ENCODE measurements around the gene C10orf95. TPM values are rescaled to one million over a fixed set of nuclear protein-coding genes. Genes with fewer than 3 reads are reported as not detected.

Gene C10orf95, protein sequence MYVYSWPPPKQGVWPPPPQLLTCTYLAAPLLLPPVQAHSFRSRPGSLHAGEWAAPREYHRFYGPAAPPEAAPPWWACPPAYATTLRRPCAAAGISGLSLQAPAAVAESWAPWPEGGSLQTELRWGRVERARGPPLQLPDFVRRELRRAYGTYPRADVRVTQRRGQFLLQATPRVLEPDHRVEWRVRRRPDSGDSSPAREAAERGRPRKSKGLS
- not detected in 2 replicates for total RNA-seq (ENCODE audit: low replicate concordance)

DNA sequence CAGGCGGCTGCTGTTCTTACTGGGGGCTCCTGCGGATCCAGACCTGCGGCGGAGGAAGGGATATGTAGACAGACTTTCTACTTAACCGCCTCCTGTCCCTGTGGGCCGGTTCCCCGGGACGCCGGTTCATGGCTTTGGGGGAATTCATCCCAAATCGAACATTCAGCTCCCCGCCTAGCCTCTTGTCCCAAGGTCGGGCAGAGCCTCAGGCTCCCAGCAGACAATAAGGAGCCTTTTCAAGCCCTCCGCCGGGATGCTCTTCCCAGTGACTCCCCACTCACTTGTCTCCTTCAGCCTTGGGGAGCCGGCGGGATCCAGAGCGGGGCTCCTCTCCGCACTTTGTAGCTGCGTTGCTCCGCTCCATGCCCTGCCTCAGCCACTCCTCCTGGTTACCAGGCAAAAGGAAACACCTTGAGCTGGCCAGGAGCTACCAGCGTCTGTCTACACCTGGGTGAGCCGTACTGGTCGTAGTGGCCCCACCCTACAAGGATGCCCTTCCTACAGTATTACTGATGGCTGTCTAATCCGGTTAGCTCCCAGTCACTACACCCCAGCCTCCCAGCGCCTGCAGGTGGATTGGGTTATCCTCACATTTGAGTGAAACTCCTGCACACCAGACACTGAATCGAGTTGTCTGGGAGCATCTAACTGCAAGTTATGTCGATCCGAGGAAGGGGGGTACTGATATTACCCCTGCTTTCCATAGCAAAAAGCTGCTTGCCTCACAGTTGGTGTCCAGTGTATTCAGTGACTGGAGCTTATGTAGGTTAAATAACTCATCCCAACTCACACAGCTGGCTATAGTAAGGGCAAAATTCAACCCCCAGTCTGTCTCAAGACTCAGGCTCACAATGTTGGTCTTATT lies at the start of gene C10orf95:
Gene C10orf95, minus strand, starts transcription at position 439 of the 865 bp plus-strand sequence. CDS start 450 bp downstream, outside the sequence.

DNA sequence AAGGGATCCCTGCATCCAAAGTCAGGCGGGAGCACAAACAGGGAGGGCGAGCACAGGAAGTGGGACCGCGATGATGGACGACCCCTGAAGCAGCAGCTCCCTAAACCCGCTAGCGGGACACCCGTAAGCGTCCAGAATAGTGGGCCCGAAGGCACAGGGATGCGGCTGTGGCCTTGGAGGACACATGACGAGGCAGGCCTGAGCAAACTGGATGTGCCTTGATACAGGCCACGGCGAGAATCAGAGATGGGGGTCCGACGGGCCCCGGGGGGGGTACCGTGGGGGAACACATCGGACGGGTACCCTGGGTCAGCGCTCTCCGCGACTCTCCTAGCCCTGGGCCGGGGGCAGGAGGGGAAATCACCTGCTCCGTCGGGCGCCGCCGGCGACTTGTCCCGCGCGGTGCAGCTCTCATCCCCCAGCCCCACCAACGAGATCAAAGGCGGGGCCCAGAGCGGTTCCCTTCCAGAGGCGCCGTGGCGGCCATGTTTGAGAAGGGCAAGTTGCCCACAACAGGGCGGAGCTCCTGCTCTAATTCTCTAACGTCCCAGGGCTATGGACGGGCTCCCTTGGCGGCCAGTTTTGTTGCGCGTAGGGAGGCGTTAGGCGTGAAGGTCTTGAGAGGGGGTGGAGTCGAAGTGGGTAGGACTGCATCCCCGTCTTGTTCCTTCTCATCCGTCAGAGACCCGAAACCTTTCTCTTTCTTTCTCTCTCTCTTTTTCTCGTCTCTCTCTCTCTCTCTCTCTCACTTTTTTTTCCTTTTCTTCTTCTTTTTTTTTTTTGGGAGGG lies 19.0 kb downstream of the C10orf95 start, which contains the start of gene CUEDC2:
Gene CUEDC2, minus strand, starts transcription at position 413 of the 789 bp plus-strand sequence. CDS start 7,386 bp downstream, outside the sequence.

DNA sequence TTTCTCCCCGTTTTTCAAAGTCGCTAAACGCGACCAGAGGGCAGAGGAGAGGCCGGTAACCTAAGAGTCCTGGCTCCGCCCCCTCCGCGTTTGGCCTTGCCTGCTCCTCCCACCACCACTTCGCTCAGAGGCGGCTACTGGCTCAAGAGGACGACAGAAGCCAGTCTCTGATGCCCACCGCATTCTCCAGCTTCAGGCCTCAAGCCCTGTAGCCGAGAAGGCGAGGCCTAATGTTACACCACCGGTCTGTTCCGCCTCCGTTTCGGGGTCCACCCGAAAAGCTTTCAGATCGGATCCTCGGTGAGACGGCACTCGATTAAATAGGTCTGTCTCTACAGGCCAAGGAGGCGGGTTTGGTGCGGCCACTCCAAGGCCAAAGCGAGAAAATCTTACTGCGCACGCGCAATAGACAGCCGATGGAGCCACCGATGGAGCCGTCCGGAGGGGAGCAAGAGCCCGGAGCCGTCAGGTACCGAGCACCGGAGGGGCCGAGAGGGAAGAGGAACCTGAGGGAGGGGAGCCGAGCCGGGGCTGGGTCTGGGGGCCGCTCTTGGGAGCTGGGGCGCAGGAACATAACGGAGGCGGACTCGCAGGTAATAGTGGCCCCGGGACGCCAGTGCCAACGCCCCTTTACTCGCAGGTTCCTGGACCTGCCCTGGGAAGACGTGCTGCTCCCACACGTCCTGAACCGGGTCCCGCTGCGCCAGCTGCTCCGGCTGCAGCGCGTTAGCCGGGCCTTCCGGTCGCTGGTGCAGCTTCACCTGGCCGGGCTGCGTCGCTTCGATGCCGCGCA lies 30.4 kb downstream of the C10orf95 start, which contains the start of gene FBXL15:
Gene FBXL15, plus strand, starts transcription at position 123 of the 793 bp plus-strand sequence. Its CDS starts 294 bp downstream, at position 417.

DNA sequence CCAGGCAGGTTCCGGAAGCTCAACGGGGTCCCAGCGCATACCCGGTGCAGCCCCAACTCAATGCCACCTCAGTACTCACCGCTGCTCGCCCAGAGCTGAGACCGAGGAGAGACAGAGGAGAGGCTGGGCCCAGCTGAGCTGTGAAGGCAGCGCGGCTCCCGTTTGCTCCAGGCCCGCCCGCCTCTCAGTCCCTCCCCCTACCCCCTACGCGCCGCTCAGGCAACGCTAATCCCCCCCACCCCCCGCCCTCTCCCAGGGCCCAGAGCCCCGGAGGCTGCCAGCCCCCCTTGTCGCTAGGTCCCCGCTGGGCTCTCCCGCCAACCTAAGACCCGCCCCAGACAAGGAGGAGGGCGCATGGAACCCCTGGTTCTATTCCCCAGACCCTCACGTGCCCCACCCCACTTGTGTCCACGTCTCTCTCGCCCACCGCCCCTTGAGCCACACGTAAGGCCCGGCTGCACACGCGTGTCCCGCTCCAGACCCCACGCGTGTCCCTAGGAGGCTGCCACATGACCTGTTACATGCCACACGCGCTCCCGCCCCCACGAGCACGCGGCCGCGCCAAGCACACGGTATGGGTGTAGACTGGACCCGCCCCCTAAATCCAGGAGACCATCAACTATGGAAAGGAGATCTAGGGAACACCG lies 32.6 kb downstream of the C10orf95 start, which contains the start of gene PSD:
Gene PSD, minus strand, starts transcription at position 164 of the 647 bp plus-strand sequence. CDS start 1,747 bp downstream, outside the sequence.

Other genes with a start within 250 kb of the C10orf95 start
- gene ELOVL3, start 225.2 kb downstream of the C10orf95 start, total RNA-seq (ENCODE audit: low replicate concordance) = 0.15 and 1.5 TPM in 2 replicates
- gene PITX3, start 210.0 kb downstream of the C10orf95 start, total RNA-seq (ENCODE audit: low replicate concordance) = 0.38 TPM in 1 of 2 replicates, not detected in the other
- 14.7 and 24.4 TPM in 2 replicates for gene GBF1, start 206.0 kb downstream of the C10orf95 start, total RNA-seq (ENCODE audit: low replicate concordance)
- gene NFKB2, start 55.8 kb downstream of the C10orf95 start, total RNA-seq (ENCODE audit: low replicate concordance) = 11.8 and 17.1 TPM in 2 replicates
- 0.45 and 4.8 TPM in 2 replicates for gene PSD, start 32.8 kb downstream of the C10orf95 start, total RNA-seq (ENCODE audit: low replicate concordance)
- 4.1 and 9.0 TPM in 2 replicates for gene FBXL15, start 30.7 kb downstream of the C10orf95 start, total RNA-seq (ENCODE audit: low replicate concordance)
- gene CUEDC2, start 19.0 kb downstream of the C10orf95 start, total RNA-seq (ENCODE audit: low replicate concordance) = 24.8 and 50.2 TPM in 2 replicates
- gene ACTR1A, start 51.2 kb upstream of the C10orf95 start, total RNA-seq (ENCODE audit: low replicate concordance) = 73.4 and 142 TPM in 2 replicates
- gene SUFU, start 52.4 kb upstream of the C10orf95 start, total RNA-seq (ENCODE audit: low replicate concordance) = 1.3 and 3.0 TPM in 2 replicates
- 38.3 and 93.6 TPM in 2 replicates for gene TRIM8, start 192.9 kb upstream of the C10orf95 start, total RNA-seq (ENCODE audit: low replicate concordance)

All from smooth muscle cell of the coronary artery (primary cell).